Esophagus muscularis mucosa (tissue), 4 donors: ENCODE measurements around the gene MICALL1. TPM values are rescaled to one million over a fixed set of nuclear protein-coding genes. Genes with fewer than 3 reads are reported as not detected.
A peak's percentile ranks its signal among the peaks of the same experiment; 100 is the strongest.

Source experiments
- DNase-seq: peaks from one replicate; pipeline ENCODE4 v3.0.0-alpha.2; 2017; ENCODE audit errors: extremely low spot score
- H3K27ac ChIP-seq, 4 donors: fragments of 200-600 bp; sonication (generic); replicated peaks in 1 of 4; 1 replicate in 3 of 4; 2 replicates in 1 of 4; pipeline ENCODE4 v1.5.1; 2016 to 2019; ENCODE audit warnings: mild to moderate bottlenecking in 1 of 4
- H3K27me3 ChIP-seq, 4 donors: fragments of 200-600 bp; sonication (generic); one replicate each; pipeline versions ENCODE4 v1.5.1 to v1.6.0; 2016 to 2019
- H3K36me3 ChIP-seq, 4 donors: fragments of 200-600 bp; sonication (generic); one replicate each; pipeline ENCODE4 v1.5.1; 2016 to 2019
- H3K4me1 ChIP-seq, 4 donors: fragments of 200-600 bp; sonication (generic); one replicate each; pipeline ENCODE4 v1.5.1; 2016 to 2019
- H3K4me3 ChIP-seq, 4 donors: fragments of 200-600 bp; sonication (generic); 1 replicate in 2 of 4; 2 replicates in 2 of 4; pipeline ENCODE4 v1.5.1; 2016 to 2019; ENCODE audit warnings: mild to moderate bottlenecking in 4 of 4, moderate library complexity in 1 of 4
- H3K9me3 ChIP-seq, 4 donors: fragments of 200-600 bp; sonication (generic); 1 replicate in 3 of 4; 2 replicates in 1 of 4; pipeline ENCODE4 v1.5.1; 2016 to 2019
- CTCF ChIP-seq, 3 experiments: fragments of 200-600 bp in 2 of 3; fragments of 450-650 bp in 1 of 3; sonication (generic) in 2 of 3; IDR thresholded peaks; one replicate each; pipeline ENCODE4 v1.5.1; 2017 to 2019; ENCODE audit warnings: antibody characterized with exemption in 3 of 3, mild to moderate bottlenecking in 2 of 3, moderate library complexity in 1 of 3
- EP300 ChIP-seq: sonication (generic); formaldehyde crosslinking; IDR thresholded peaks from one replicate; pipeline ENCODE4 v1.6.1; 2017; ENCODE audit warnings: antibody characterized with exemption
- POLR2A ChIP-seq: fragments of 450-650 bp; IDR thresholded peaks from one replicate; pipeline ENCODE4 v1.6.1; 2017; ENCODE audit warnings: antibody characterized with exemption, moderate library complexity, mild to moderate bottlenecking, low read depth
- POLR2AphosphoS5 ChIP-seq, 2 donors: sonication (generic); formaldehyde crosslinking; IDR thresholded peaks; one replicate each; pipeline ENCODE4 v1.6.1; 2017; ENCODE audit warnings: antibody characterized with exemption in 2 of 2
- WGBS: methylation state at CpG from one replicate; pipeline ENCODE4 v1.1.5; 2018; 5-methylcytosine and 5-hydroxymethylcytosine counted together
- intact Hi-C: fragments of 100-400 bp; cut with DNase I; formaldehyde crosslinking; loops from one replicate; pipeline ENCODE4 v1.15.1; 2023
- total RNA-seq, 4 donors: library from RNA; depleted of rRNA; stranded (reverse); fragments of >200 nt; gene quantifications; one replicate each; pipeline versions ENCODE4 v1.1.0 to v1.2.1, GENCODE V29; 2016

The MICALL1 gene
- total RNA-seq, 4 donors from 2014 or later = 51.2 to 136 (median 71.2) TPM

- intact Hi-C loops = no loop called here
- TF ChIP-seq CTCF (IDR thresholded peaks at IDR 0.05) (no peak), EP300 (no peak), POLR2AphosphoS5 (IDR thresholded peaks at IDR 0.05) (no peak), POLR2A (no peak)
- no peaks in the 10 kb centered on the region for H3K27me3 ChIP-seq
- peaks cover 3 to 54% (median 26%) of the 10 kb centered on the region in 4 donors for H3K4me1 ChIP-seq
- 100% methylated on average over 4 of the region's 4 CpGs for WGBS
- no peak overlapping the region for H3K4me3 ChIP-seq
- peaks cover 57 to 100% (median 96%) of the 10 kb centered on the region in 4 donors for H3K36me3 ChIP-seq
- no peak for DNase-seq
- peak overlapping the region in 3 of 4 donors; percentile 40 to 61 (median 54) for H3K27ac ChIP-seq
- no peaks in the 10 kb centered on the region for H3K9me3 ChIP-seq
Observed at GRCh38 chr22:37923927-37924326, 17.8 kb downstream of the MICALL1 start.

- DNase-seq = no peak
- Histone ChIP-seq H3K27me3 (no peaks in the 10 kb centered on the region), H3K9me3 (no peaks in the 10 kb centered on the region), H3K4me3 (no peak overlapping the region), H3K27ac (peak overlapping the region; percentile 40 to 61 (median 57)), H3K4me1 (peaks cover 0 to 58% (median 32%) of the 10 kb centered on the region in 4 donors), H3K36me3 (peaks cover 58 to 100% (median 96%) of the 10 kb centered on the region in 4 donors)
- no peak for TF ChIP-seq POLR2AphosphoS5 (IDR thresholded peaks at IDR 0.05)
- 88% methylated on average over 16 of the region's 18 CpGs for WGBS
- intact Hi-C loops = no loop called here
Observed at GRCh38 chr22:37924386-37925065, 18.4 kb downstream of the MICALL1 start.

- H3K27ac ChIP-seq = peak overlapping the region; percentile 40 to 61 (median 57)
- peaks cover 4 to 66% (median 37%) of the 10 kb centered on the region in 4 donors for H3K4me1 ChIP-seq
- no peaks in the 10 kb centered on the region for H3K9me3 ChIP-seq
- H3K27me3 ChIP-seq = no peaks in the 10 kb centered on the region
- no peak for DNase-seq
- intact Hi-C loops = no loop called here
- H3K36me3 ChIP-seq = peaks cover 58 to 100% (median 95%) of the 10 kb centered on the region in 4 donors
- TF ChIP-seq CTCF (IDR thresholded peaks at IDR 0.05) (no peak), POLR2A (no peak), POLR2AphosphoS5 (IDR thresholded peaks at IDR 0.05) (no peak), EP300 (no peak)
- 33% methylated on average over 3 of the region's 3 CpGs for WGBS
- no peak overlapping the region for H3K4me3 ChIP-seq
Observed at GRCh38 chr22:37925330-37925729, 19.2 kb downstream of the MICALL1 start.

GRCh38 chr22:37925767-37926166, 19.7 kb downstream of the MICALL1 start:
- intact Hi-C loops = no loop called here
- Histone ChIP-seq H3K9me3 (no peaks in the 10 kb centered on the region), H3K4me3 (no peak overlapping the region), H3K36me3 (peaks cover 58 to 100% (median 94%) of the 10 kb centered on the region in 4 donors), H3K27me3 (no peaks in the 10 kb centered on the region), H3K27ac (peak overlapping the region; percentile 40 to 61 (median 57)), H3K4me1 (peaks cover 6 to 70% (median 41%) of the 10 kb centered on the region in 4 donors)
- DNase-seq = no peak
- TF ChIP-seq POLR2A (no peak), CTCF (IDR thresholded peaks at IDR 0.05) (no peak), POLR2AphosphoS5 (IDR thresholded peaks at IDR 0.05) (no peak), EP300 (no peak)
- WGBS = 78% methylated on average over 7 of the region's 15 CpGs

GRCh38 chr22:37926358-37926757, 20.3 kb downstream of the MICALL1 start:
- Histone ChIP-seq H3K4me3 (no peak overlapping the region), H3K27me3 (no peaks in the 10 kb centered on the region), H3K36me3 (peaks cover 54 to 98% (median 92%) of the 10 kb centered on the region in 4 donors), H3K4me1 (peaks cover 6 to 74% (median 44%) of the 10 kb centered on the region in 4 donors), H3K9me3 (no peaks in the 10 kb centered on the region), H3K27ac (peak overlapping the region; percentile 40 to 61 (median 57))
- intact Hi-C loops = no loop called here
- 80% methylated on average over 5 of the region's 7 CpGs for WGBS
- TF ChIP-seq POLR2A (no peak), POLR2AphosphoS5 (IDR thresholded peaks at IDR 0.05) (no peak), EP300 (no peak), CTCF (IDR thresholded peaks at IDR 0.05) (no peak)
- no peak for DNase-seq
